Measurements from ENCODE around the gene SUSD1.

Gene SUSD1

GRCh38 chr9:112086627-112087026 is 88.5 kb downstream of the SUSD1 start:
- no peak overlapping the region for H3K4me3 ChIP-seq (ENCODE audit: low read depth, low read length)
- peak; percentile 38 for DNase-seq (ENCODE audit: low read depth)
- TF ChIP-seq CTCF (IDR thresholded peaks at IDR 0.05; ENCODE audit: low read depth, low read length) (peak; percentile 36), MAX (IDR thresholded peaks at IDR 0.05; ENCODE audit: low read depth, low read length) (no peak)

- TF ChIP-seq CTCF (IDR thresholded peaks at IDR 0.05; ENCODE audit: low read depth, low read length), result no peak
- TF ChIP-seq MAX (IDR thresholded peaks at IDR 0.05; ENCODE audit: low read depth, low read length), result no peak
- no peak for TF ChIP-seq MYC (IDR thresholded peaks at IDR 0.05; ENCODE audit: low read depth, low read length)
- no peak for TF ChIP-seq POLR2A (IDR thresholded peaks at IDR 0.05; ENCODE audit: extremely low read depth, insufficient read length)
- no peak for DNase-seq (ENCODE audit: low read depth)
- H3K4me3 ChIP-seq (ENCODE audit: low read depth, low read length), result no peak overlapping the region
Measured at GRCh38 chr9:112084907-112085306, 90.2 kb downstream of the SUSD1 start.

- H3K4me3 ChIP-seq (ENCODE audit: low read depth, low read length), result no peak overlapping the region
- no peak for DNase-seq (ENCODE audit: low read depth)
- no peak for TF ChIP-seq CTCF (IDR thresholded peaks at IDR 0.05; ENCODE audit: low read depth, low read length)
- no peak for TF ChIP-seq MYC (IDR thresholded peaks at IDR 0.05; ENCODE audit: low read depth, low read length)
- TF ChIP-seq MAX (IDR thresholded peaks at IDR 0.05; ENCODE audit: low read depth, low read length), result no peak
- TF ChIP-seq POLR2A (IDR thresholded peaks at IDR 0.05; ENCODE audit: extremely low read depth, insufficient read length), result no peak
Measured at GRCh38 chr9:112084334-112084733, 90.8 kb downstream of the SUSD1 start.

- no peak overlapping the region for H3K4me3 ChIP-seq (ENCODE audit: low read depth, low read length)
- DNase-seq (ENCODE audit: low read depth), result no peak
- no peak for TF ChIP-seq MAX (IDR thresholded peaks at IDR 0.05; ENCODE audit: low read depth, low read length)
- TF ChIP-seq CTCF (IDR thresholded peaks at IDR 0.05; ENCODE audit: low read depth, low read length), result no peak
- no peak for TF ChIP-seq POLR2A (IDR thresholded peaks at IDR 0.05; ENCODE audit: extremely low read depth, insufficient read length)
- TF ChIP-seq MYC (IDR thresholded peaks at IDR 0.05; ENCODE audit: low read depth, low read length), result no peak
Measured at GRCh38 chr9:112081918-112082729, 93.0 kb downstream of the SUSD1 start.

- DNase-seq (ENCODE audit: low read depth), result no peak
- TF ChIP-seq CTCF (IDR thresholded peaks at IDR 0.05; ENCODE audit: low read depth, low read length) (no peak), MAX (IDR thresholded peaks at IDR 0.05; ENCODE audit: low read depth, low read length) (no peak), MYC (IDR thresholded peaks at IDR 0.05; ENCODE audit: low read depth, low read length) (no peak), POLR2A (IDR thresholded peaks at IDR 0.05; ENCODE audit: extremely low read depth, insufficient read length) (no peak)
- H3K4me3 ChIP-seq (ENCODE audit: low read depth, low read length), result no peak overlapping the region
Measured at GRCh38 chr9:112080831-112081542, 94.1 kb downstream of the SUSD1 start.
